ENCODE measurements around the gene KCNJ1.

Gene KCNJ1

GRCh38 chr11:128846985-128847384 is 20.1 kb downstream of the KCNJ1 start:
- no peak for DNase-seq

DNA sequence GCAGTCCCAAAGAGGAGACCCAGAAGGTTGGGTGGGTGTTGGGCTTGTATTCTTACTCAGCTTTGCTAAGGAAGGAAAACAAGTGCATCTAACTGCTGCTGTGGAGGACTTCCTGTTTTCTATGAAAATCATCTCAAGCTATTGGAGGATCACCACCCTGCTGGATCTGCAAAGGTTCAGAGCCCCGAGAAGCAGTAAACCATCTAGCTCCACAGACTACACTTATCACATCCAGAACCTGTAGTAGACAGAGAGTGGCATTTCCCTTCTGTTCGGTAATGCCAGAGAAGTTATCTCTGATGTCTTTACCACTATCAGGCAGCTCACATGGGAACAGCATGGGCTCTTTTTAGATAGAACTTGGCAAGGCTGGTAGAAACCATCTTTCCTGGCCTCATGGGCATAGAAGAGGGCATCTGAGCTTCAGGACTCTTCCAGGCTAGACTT is 21.7 kb downstream of the KCNJ1 start:
- DNase-seq, result no peak

- no peak for DNase-seq
These were observed 23.8 kb downstream of the KCNJ1 start for GRCh38 chr11:128843198-128843785.

GRCh38 chr11:128841461-128842072 is 25.5 kb downstream of the KCNJ1 start:
- DNase-seq, result no peak

DNA sequence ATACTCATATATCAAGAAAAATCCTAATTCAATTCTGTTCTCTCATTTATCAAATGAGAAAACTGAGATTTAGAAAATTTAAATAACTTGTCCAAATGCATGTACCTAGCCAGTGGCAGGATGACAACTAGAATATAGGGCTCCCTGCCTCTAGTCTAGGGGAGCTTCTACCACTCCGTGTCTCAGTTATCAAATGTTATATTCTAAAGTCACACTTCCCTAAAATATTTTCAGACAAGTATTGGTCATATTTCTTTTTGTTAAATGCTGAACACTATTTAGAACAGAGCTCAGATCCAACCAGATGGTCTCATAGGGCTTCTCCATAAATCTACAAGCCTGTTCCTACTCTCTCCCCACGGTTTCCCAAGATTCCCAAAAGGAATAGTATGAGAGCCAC is 26.3 kb downstream of the KCNJ1 start:
- DNase-seq, result no peak

DNA sequence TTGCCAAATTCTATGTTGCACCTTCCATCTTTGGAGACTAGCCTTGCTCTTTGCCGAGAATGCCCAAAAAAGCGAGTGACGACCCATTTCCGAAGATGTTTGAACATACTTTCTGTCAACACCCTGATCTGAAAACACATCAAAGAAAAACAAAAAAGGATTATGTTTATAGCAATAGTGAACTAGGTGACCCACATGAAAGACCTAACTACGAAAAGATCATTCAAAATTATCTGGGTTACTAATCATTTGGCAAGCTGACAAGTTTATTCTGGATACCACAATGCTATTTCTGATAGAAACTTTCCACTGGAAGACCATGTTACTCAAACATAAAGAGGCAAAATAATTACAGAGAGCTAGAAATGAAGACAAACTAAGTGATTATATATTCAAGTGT is 27.0 kb downstream of the KCNJ1 start:
- no peak for DNase-seq

DNA sequence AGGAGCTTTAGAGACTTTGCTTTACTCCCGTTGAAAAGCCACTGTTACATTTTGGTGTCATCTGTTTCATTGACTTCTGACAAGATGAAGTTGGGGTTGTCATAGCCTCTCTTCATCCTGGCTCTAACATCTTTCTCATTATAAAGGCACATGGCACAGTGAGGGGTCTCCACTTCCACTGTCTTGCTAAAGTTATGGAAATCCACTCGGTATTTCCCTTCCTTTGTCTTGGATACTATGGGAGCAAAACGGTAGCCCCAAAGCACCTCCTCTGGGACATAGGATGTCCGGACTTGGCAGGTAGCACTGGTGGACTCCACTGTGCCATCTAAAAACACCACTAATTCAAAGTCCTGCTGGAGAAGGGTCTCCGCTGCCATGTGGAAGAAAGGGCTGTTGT is 28.0 kb downstream of the KCNJ1 start:
- DNase-seq, result no peak

GRCh38 chr11:128837627-128838026 is 29.5 kb downstream of the KCNJ1 start:
- no peak for DNase-seq

DNA sequence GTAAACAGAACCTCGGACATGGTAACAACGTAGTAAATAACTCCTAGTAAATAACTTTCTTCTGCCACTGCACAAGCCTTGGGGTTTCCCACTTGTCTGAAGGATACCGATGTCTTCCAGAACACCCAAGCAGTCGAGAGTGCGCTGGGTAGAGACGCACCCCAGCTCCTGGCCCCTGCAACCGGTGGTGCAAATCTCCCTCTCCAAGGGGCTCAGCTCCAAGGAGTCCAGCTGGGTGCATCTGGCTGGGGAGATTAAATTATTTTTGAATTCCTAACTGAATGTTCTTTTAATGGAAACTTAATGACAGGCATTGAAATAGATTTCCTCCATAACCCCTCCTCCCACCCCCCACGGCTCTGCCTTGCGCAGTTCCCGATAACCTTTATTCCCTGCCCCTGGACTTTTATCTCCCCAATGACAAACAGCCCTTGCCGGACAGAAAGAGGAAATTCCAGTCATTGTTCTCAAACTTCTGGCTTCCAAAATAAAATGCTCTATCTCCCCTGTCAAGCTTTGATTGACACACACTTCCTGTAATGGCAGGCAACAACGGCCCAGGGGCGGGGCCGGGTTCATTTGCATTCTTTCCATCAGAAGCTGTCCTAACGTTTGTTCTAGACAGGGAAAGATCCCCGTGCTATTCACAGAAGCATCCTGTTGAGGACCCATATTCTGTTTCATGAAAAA is 31.2 kb downstream of the KCNJ1 start:
- no peak for DNase-seq

GRCh38 chr11:128834157-128834556 is 32.9 kb downstream of the KCNJ1 start:
- no peak for DNase-seq

DNA sequence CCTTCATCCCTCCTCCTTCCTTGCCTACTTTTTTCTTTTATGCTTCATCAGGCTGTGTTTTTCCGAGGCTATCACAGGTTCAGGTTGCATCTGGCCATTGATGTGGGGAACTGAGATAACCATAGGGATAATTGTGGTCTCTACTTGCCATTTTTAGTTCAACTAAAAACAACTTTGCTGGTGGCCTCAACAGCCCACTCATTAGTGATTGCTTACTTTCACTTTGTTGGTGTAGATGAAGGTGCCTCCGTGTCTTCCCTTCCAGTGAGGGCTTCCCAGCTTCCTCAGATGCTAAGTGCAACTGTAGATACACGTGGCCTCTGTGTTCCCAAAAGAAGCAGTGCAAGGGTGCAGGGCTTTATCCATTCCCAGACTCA is 35.0 kb downstream of the KCNJ1 start:
- no peak for DNase-seq

DNA sequence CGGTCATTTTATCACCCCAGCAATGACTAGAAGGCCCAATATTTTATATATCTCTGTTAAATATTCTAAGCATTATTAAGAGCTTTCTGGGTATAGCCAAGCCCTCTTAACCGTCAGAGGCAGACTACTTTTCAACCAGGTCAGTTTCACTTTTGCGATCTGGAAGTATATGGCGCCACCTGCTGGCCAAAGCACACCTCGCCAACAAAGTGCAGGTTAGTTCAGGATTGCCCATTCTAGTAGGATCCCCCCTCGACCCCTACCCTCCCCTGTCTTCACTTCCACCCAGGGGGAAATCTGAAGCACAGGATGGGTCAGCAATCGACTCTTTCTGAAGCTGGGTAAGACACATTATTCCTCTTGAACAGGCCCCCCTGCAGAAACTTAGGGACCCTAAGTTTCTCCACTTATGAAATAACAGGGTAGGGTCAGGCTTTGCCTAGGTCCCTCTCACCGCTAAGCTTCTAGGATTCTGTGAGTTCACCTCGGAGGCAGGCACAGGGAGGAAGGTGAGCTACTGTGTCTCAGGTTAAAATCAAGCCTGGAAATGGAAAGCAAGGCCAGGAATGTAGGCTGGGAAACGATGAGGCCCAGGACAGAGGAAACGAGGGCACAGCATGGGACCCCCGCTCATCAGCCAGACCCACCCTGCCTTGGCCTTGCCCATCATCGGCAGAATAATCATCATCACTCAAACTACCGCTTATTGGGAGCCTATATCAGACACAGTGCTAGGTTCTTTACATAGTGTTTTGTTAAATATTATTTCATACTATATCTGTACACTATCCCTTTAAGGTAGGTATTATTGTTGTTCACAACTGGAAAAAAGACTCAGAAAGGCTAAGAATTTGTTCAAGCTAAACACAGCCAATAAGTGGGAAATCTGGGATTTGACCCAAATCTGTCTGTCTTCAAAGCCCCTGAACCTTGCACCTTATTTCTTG is 35.6 kb downstream of the KCNJ1 start:
- no peak for DNase-seq

DNA sequence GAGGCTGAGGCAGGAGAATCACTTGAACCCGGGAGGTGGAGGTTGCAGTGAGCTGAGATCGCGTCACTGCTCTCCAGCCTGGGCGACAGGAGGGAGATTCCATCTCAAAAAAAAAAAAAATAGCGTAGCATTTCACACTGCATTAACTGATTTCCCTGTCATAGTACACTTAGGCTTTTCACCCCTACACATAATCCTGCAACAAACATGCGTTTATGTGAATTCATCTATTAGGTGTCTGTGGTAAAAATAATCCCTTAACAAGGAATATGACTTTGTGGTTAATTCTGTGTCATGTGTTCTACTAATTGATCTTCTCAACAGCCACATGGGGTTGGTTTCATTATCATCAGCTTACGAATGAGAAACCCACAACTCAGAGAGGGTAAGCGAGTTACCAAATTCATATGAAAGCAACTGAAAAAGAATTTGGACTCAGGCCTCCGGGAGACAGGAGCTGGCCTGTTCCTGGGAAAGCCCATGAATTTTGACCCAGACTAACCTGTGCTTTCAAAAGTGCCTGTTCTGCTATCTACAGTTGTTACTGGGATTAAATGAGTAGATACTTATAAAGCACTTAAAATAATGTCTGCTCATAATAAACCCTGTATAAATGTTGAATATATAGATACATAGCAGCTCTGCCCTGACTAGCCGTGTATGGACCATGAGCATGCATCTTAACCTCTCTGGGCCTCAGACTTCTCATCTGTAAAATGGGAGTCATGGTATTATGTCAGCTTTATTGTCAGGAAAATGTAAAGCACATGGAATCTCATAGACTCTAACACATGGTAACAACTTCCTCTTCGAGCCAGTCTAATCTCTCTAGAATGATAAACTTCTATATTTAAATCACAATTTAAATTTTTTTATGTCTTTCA is 36.6 kb downstream of the KCNJ1 start:
- DNase-seq, result no peak

GRCh38 chr11:128828350-128828749 is 38.7 kb downstream of the KCNJ1 start:
- DNase-seq, result no peak

DNA sequence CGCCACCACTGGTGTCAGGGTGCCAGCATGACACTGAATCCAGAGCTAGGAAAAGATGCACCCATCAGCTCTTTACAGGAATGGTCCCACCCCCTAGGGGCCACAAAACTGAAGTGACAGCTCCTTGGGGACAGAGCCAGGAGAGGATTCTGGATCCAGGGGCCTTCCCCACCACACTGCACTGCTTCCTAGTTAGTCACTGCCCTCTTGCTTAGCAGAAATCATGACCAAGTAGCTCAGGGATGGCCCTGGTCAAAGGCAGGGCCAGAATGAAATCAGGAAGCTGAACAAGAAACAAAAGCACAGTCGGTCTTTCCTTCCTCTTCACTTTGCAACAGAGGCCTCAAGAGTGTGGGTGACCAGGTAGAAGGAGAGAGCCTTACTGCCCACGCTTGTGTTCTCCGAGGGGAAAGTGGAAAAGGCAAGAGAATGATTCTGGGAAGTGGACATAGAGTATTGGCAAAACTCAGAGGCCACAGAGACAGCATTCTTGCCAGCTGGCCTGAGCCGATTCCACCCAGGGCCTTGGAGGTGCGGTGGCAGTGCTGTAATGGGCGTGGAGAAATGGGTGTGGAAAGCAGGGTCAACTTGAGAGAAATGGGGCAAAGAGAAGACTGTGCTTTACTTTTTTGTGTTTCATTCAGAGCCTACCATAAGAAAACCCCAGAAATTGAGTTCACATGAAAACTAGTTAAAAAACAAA is 39.8 kb downstream of the KCNJ1 start:
- DNase-seq, result no peak

GRCh38 chr11:128825050-128825784 is 41.9 kb downstream of the KCNJ1 start:
- DNase-seq, result no peak

- no peak for DNase-seq
These were observed 42.7 kb downstream of the KCNJ1 start for GRCh38 chr11:128824191-128825049.

DNA sequence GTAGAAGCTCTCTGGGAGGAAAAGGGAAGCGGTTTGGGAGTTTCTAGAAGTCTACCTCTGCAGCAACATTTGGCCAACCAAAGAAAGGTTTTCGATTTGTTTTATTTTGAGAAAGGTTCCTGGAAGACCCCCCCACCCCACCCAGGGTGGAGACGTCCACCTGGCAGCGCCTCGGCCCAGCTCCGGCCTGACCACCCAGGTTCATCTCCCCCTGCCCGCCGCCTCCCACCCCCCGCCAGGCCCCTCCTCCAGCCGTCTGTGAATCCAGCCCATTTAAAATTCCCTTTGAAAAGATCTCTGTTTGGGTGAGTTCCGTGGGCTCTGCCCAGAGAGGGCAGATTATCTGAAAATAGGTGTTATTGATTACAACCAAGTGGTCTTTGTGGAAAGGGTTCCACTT is 43.3 kb downstream of the KCNJ1 start:
- no peak for DNase-seq

- DNase-seq, result no peak
These were observed 45.0 kb downstream of the KCNJ1 start for GRCh38 chr11:128822130-128822529.

GRCh38 chr11:128821556-128821955 is 45.5 kb downstream of the KCNJ1 start:
- no peak for DNase-seq
